HG03060 (cell line): Measurements from ENCODE around the gene PLA2G15.
A peak's percentile ranks its signal among the peaks of the same experiment; 100 is the strongest.

Source experiments
- ATAC-seq: cut with Tn5 transposase; IDR thresholded peaks from one replicate; pipeline ENCODE4 v1.9.1; 2021; ENCODE audit warnings: low read depth, moderate number of reproducible peaks; ENCODE audit not compliant: unreplicated experiment

Gene PLA2G15

GRCh38 chr16:68232335-68232734 lies 12.8 kb upstream of the PLA2G15 start:
- no peak for ATAC-seq

- ATAC-seq = no peak
These were observed 11.9 kb upstream of the PLA2G15 start for GRCh38 chr16:68233085-68233834.

- ATAC-seq = no peak
These were observed 11.4 kb upstream of the PLA2G15 start for GRCh38 chr16:68233835-68234187.

- ATAC-seq = no peak
These were observed 10.7 kb upstream of the PLA2G15 start for GRCh38 chr16:68234188-68235107.

GRCh38 chr16:68235108-68235886 lies 9.9 kb upstream of the PLA2G15 start:
- no peak for ATAC-seq

GRCh38 chr16:68235887-68236136 lies 9.4 kb upstream of the PLA2G15 start, which contains the start of gene ESRP2:
Gene ESRP2, minus strand, starts transcription at chr16:68236127. Its CDS starts 82 bp downstream, at chr16:68236045.
- ATAC-seq = no peak

- ATAC-seq = no peak
These were observed 8.9 kb upstream of the PLA2G15 start for GRCh38 chr16:68236137-68236825.

- no peak for ATAC-seq
These were observed 8.3 kb upstream of the PLA2G15 start for GRCh38 chr16:68236826-68237242.

GRCh38 chr16:68237243-68238028 lies 7.7 kb upstream of the PLA2G15 start:
- ATAC-seq = peak; percentile 79

- peak; percentile 4 for ATAC-seq
These were observed 7.2 kb upstream of the PLA2G15 start for GRCh38 chr16:68238029-68238345.

GRCh38 chr16:68242085-68242484 lies 3.1 kb upstream of the PLA2G15 start:
- no peak for ATAC-seq

GRCh38 chr16:68242926-68243858 lies 2.0 kb upstream of the PLA2G15 start:
- ATAC-seq = no peak

GRCh38 chr16:68244481-68244902 lies 681 bp upstream of the PLA2G15 start:
- no peak for ATAC-seq

- ATAC-seq = no peak
These were observed 948 bp downstream of the PLA2G15 start for GRCh38 chr16:68246121-68246520.

GRCh38 chr16:68246666-68247065 lies 1.5 kb downstream of the PLA2G15 start:
- no peak for ATAC-seq

- ATAC-seq = no peak
These were observed 2.2 kb downstream of the PLA2G15 start for GRCh38 chr16:68247400-68247799.

- no peak for ATAC-seq
These were observed 2.8 kb downstream of the PLA2G15 start for GRCh38 chr16:68247932-68248331.

- ATAC-seq = no peak
These were observed 4.2 kb downstream of the PLA2G15 start for GRCh38 chr16:68249371-68249770.

GRCh38 chr16:68250951-68251350 lies 5.8 kb downstream of the PLA2G15 start:
- no peak for ATAC-seq
